NCI-H2029 treated with DMSO at 0.1 percent for 48 hours (cell line): ENCODE results near the gene ME3.
"Not testable (repeated sequence)": the region's sequence is repeated elsewhere in the genome, so short reads cannot be mapped to it uniquely, and the experiment has no call there.

ENCODE experiments used
- DNase-seq: peaks from one replicate; lab custom pipeline; 2025; lab: John Stamatoyannopoulos, UW

ME3 gene

DNA sequence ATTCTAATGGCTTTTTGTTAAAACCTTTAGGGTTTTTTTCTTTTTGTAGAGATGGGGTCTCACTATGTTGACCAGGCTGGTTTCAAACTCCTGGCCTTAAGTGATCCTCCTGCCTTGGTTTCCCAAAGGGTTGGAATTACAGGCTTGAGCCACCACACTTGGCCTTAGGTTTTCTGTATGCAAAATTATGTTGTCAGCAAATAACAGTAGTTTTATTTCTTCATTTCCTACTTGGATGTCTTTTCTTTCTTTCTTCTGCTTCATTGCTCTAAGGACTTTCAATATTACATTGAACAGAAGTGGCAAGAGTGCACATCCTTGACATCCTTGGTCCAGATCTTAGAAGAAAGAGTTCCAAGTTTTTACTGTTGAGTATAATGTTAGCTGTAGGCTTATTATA is 245.0 kb downstream of the ME3 start:
- no peak for DNase-seq

DNA sequence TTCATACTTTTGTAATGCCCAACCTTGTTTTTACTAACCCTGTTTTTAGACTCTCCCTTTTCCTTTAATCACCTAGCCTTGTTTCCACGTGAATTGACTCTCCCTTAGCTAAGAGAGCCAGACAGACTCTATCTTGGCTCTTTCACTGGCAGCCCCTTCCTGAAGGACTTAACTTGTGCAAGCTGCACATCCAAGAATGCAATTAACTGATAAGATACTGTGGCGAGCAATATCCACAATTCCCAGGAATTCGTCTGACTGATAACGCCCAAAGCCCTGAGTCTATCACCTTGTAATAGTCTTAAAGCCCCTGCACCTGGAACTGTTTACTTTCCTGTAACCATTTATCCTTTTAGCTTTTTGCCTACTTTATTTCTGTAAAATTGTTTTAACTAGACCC is 248.9 kb downstream of the ME3 start:
- not testable (repeated sequence) for DNase-seq

DNA sequence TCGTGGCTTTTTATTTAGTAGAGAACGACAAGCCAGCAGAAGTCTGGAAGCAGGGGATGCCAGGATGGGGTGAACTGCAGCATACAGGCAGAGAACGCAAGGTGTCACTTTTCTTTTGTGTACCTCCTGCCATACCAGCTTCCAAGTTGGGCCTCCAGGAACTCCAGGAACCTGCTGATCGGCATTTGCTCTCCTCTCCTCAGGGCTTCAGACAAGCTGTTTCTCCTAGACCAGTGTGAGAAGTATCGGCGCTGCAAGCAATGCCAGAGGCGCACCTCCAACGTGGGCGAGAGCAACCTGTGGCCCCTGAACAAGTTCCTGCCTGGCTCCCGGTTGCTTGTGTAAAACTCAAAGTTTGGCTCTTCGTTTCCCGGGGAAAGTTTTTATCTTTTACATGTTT is 250.0 kb downstream of the ME3 start:
- no peak for DNase-seq

DNA sequence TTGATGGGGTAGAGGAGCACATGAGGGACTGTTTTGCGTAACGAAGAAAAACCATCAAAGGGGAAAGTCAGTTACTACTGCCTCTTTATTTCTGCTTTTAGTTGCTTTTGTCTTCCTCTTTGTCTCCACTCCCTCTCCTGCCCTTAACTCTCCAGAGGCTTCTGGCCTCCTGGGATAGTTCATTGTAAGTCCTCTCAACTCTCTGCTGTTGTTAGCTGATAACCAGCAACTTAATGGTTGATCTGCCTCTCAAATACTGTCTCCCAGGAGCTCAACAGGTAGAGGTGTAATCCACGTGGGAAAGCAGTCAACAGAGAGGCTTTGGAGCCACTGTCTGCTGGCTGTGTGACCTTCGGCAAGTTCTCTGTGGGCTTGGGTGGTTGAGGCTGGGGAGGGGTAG is 250.5 kb downstream of the ME3 start:
- DNase-seq = no peak

DNA sequence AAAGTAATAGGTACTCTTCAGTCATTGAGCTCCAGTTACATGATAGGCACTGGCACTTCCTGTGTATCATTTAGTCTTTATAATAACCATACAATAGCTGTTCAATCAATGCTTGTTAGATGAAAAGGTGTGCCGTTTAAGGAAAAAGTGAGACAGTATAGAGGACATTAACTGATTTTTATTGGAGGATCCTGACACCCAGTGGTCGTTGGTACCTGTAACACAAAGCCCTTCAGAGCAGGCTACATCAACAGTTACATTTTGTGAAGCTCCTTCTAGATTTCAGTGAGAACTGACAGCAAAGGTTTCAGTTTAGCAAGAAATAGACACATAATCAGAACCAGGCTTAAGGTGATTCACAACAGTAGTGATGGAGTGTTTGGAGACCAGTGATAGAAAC is 253.5 kb downstream of the ME3 start:
- no peak for DNase-seq

DNA sequence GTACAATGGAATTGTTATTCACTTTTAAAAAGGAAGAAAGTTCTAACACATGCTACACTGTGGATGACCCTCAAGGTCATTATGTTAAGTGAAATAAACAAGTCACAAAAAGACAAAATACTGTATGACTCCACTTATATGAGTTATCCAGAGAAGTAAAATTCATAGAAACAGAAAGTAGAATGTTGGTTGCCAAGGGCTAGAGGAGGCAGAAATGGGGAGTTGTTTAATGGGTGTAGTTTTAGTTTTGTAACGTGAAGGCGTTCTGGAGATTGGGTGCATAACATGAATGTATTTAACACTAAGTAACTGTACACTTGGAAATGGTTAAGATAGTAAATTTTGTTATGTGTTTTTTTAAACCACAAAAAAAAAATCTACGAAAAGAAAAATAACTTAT is 253.9 kb downstream of the ME3 start:
- DNase-seq = no peak

DNA sequence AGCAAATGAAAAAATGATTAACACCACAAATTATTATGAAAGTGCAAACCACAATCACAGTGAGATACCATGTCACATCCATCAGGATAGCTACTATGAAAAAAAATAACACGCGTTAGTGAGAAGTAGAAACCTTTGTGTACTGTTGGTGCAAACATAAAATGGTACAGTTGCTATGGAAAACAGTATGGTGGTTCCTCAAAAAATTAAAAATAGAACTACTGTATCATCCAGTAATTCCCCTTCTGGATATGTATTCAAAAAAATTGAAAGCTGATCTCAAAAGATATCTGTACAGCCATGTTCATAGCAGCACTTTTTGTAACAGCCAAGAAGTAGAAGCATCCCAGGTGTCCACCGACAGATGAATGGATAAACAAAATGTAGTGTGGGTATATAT is 254.3 kb downstream of the ME3 start:
- no peak for DNase-seq

DNA sequence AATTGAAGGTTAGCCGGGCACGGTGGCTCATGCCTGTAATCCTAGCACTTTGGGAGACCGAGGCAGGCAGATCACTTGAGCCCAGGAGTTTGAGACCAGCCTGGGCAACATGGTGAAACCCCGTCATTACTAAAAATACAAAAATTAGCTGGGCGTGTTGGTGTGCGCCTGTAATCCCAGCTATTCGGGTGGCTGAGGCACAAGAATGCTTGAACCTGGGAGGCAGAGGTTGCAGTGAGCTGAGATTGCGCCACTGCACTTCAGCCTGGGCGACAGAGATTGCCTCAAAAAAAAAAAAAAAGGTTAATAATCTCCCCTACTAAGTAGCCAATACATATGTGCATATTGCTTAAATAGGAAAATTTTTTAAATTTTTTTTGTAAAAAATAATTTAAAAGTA is 255.5 kb downstream of the ME3 start:
- DNase-seq = not testable (repeated sequence)

DNA sequence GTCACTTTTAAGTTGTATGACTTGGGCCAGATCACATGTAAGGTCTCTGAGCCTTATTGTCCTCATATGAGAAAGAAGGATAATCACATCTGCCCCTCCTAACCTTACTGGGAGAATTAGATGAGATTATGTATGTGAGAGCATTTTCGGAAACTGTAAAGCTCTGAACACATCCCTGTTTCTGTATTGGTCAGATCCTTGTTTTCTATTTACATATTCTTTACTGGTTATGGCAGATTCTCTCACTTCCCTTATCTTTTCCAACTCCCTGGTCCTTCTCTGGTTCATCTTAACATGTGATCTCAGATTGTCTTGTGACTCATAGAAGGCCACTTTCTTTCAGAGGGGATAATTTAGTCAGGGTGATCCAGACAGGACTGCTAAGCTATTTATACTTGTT is 255.9 kb downstream of the ME3 start:
- no peak for DNase-seq

DNA sequence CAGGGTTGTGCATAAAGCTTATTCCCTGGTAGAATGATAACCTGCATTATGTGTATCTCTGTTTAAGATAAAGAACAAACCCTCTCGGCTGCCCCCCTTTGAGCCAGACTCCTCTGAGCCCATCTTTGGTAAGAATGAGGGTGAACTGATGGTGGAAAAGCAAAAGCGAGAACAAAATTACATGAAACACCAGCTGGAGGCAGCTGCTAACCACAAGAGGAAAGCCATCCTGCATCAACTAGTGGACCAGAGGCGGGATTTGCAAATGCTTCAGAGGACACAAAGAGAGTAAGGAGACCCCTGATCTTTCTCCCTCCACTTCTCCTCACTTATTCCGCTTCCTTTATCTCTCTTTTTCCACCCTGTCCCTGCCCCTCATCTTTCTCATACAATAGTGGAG is 257.4 kb downstream of the ME3 start:
- no peak for DNase-seq

DNA sequence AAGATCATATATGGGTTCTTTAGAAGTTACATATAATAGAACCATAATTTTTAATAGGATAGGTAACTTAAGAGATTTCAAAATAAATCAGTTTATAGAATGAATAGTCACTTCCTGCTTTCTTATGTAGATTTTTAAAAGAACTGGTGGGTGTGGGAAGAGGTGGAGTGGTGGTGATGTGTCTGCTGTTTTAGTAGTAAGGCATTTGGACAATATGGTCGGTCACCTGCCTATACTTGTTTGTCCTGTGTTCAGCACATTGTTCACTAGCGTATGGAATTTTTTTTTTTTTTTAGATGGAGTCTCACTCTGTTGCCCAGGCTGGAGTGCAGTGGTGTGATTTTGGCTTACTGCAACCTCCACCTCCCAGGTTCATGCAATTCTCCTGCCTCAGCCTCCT is 258.4 kb downstream of the ME3 start:
- DNase-seq = no peak

DNA sequence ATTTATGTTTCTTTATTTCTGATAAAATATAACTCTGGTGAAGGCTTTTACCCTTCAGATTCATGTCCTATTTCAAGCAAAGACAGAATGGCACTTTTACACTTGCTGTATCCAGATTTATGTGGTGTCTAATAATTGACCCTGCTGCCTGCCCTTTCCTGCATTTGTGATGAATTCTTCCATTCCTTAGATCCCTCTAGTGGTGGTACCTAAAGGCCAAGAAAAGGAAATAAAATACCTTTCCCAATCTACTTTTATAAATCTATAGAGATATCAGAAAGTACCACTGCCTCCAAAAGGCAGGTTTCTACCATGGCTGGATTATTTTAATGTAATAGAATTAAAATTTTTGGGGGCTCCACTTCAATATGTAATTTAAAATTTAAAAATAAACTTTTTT is 263.6 kb downstream of the ME3 start:
- DNase-seq = no peak

DNA sequence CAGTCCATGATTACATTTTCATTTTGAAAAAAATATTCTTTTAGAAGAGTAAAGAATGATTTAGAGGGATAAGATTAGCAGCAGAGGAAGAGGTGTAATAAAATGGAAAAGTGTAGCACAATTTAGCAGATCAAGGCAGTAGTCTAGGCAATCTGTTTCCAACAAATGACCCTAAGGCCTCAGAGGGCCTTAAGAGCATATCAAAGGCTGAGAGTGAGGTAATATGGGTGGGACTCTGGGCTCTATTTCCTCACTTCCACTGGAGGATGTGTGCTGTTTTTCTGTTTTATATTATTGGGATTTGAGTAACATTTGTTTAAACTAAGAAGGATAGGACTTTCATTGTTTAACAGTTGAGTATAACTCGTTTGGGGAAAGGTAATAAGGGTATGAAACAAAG is 269.0 kb downstream of the ME3 start:
- no peak for DNase-seq

DNA sequence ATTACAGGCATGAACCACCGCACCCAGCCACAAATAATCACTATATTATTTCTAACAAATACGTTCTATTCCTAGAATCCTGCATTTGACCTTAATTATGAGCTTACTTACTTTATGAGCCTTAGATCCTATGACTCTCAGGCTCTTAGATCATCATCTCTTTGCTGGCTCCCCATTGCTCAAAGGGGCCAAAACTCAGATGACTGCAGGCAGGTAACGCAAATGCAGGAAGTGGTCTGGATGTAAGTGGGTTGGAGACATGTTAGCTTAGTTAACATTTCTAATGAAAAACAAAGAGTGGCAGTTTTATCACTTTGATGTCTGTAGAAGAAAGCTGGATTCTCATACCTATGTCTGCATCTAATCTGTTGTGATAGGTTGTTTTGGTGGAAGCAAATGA is 274.3 kb downstream of the ME3 start:
- no peak for DNase-seq

DNA sequence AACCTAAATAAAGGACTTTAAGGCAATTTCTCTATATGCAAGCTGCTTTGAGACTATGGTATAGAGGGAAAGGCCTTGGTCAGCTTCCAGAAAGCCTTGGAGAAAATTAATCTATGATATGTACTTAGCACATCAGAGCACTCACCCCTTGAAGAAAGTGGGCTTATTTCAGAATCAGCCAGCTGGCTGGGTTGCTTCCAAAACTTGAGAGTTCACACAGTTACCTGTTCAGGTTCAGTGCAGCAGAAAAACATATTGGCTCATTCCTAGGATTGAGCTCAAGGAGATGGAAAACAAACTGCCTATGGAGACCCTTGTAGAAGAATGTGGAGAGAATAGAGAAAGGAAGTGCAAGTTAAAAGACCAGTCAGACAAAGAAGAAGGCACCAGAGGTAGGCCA is 275.1 kb downstream of the ME3 start:
- no peak for DNase-seq

DNA sequence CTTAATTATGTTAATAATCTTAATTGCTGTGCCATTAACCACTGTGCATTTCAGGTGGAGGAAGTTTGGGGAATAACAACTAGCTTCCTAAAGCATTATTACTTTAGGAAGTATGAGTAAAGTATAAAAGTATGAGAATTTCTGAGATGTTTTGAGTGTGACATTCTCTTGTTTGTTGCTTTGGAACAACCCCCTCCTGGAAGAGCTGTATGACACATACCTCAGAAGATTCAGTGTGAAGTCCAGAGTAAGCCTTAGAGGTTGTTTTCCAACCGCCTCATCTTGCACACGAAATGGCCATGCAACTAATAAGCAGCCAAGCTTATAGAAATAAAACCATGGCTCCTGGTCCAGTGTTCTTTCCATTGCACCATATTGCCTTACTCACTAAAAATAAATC is 276.0 kb downstream of the ME3 start:
- no peak for DNase-seq

DNA sequence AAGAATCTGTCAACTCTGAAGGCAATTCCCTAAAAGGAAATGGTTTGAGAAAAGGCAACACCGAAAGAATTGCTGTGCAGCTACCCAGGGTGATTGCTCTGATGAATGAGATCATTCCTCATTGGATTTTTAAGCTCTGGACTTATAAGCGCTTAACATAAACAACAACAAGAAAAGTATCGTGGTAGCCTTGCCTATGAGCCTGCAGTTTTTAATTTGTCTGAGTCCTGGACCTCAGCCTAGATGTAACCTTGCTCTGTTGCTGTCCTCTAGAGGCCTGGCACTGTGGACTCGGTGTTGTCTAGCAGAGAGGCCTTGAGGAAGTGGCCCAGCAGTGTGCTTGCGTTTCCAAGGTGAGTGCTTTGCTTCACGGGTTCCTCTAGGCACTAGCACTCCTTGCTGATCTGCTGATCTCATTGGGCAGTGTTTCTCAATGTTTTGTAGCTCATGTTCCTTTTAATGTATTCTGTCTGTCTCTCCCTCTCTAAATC is 277.3 kb downstream of the ME3 start:
- DNase-seq = no peak
